Measurements from ENCODE around the gene ATG10.

DNA sequence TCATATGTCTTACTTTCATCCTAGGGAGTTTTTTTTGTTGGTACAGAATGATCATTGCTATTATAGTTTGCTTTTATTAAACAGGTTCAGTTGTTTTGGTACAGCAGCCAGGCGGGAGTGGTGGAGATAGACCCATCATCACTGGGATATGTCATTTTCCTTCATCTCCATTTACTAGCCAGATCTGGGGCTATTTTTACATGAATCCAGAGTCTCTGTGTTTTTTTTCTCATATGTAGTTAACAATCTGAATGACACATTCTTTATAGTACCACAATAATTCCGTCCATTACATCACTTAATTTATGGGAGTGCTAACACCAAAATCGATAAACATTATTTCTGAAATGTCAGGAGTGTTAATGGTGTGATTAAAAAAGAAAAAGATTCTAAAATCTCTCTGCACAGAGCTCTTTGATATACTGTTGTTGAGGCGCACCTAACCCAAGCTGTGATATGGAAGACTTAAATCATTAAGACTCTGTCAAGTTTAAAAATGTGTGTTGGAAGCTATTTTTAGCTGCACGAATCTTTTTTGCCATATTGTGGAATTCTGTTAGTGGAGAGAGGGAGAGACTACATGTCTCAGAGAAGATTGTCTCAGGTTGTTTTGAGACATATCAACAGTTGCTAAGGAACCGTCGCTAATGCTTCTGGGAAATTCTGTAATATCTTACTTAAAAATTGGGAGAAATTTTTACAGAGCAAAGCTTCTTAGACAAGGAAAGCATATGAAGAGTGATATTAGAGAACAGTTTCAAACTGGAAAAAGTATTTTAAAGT is 246.7 kb downstream of the ATG10 start:
- TF ChIP-seq, protein P1, sequence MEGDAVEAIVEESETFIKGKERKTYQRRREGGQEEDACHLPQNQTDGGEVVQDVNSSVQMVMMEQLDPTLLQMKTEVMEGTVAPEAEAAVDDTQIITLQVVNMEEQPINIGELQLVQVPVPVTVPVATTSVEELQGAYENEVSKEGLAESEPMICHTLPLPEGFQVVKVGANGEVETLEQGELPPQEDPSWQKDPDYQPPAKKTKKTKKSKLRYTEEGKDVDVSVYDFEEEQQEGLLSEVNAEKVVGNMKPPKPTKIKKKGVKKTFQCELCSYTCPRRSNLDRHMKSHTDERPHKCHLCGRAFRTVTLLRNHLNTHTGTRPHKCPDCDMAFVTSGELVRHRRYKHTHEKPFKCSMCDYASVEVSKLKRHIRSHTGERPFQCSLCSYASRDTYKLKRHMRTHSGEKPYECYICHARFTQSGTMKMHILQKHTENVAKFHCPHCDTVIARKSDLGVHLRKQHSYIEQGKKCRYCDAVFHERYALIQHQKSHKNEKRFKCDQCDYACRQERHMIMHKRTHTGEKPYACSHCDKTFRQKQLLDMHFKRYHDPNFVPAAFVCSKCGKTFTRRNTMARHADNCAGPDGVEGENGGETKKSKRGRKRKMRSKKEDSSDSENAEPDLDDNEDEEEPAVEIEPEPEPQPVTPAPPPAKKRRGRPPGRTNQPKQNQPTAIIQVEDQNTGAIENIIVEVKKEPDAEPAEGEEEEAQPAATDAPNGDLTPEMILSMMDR (IDR thresholded peaks at IDR 0.05), result no peak
- TF ChIP-seq POLR2A (IDR thresholded peaks at IDR 0.05), result no peak

Data from suprapubic skin (tissue), 3 donors.